ENCODE data around the gene TRAM2.

DNA sequence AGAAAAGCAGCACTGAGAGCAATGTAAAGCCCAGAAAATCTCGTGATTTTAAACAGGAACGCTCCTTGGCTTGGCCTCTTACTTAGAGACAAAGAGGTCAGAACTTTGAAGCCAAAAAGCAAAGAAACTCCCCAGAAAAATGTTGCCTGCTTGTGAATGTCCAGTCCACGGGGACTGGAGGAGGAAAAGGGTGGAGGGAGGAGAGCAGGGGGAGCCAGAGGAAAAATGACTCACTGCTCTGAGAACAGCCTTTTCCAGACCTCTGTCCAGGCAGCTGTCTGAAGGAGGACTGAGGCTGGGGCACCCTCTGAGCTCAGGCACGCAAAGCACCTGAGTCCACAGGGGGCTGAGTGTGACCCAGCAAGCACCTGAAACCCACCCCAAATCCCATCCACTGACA lies 64.7 kb downstream of the TRAM2 start:
- TF ChIP-seq, protein P1, sequence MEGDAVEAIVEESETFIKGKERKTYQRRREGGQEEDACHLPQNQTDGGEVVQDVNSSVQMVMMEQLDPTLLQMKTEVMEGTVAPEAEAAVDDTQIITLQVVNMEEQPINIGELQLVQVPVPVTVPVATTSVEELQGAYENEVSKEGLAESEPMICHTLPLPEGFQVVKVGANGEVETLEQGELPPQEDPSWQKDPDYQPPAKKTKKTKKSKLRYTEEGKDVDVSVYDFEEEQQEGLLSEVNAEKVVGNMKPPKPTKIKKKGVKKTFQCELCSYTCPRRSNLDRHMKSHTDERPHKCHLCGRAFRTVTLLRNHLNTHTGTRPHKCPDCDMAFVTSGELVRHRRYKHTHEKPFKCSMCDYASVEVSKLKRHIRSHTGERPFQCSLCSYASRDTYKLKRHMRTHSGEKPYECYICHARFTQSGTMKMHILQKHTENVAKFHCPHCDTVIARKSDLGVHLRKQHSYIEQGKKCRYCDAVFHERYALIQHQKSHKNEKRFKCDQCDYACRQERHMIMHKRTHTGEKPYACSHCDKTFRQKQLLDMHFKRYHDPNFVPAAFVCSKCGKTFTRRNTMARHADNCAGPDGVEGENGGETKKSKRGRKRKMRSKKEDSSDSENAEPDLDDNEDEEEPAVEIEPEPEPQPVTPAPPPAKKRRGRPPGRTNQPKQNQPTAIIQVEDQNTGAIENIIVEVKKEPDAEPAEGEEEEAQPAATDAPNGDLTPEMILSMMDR (conservative IDR thresholded peaks at IDR 0.05; ENCODE audit: low read depth, low read length): no peak
- TF ChIP-seq EZH2phosphoT487 (IDR thresholded peaks at IDR 0.05; ENCODE audit: borderline replicate concordance, low read length) (no peak), EZH2 (IDR thresholded peaks at IDR 0.05; ENCODE audit: low read length, unreplicated experiment) (no peak)

Data from PC-3 (cell line).